PFSK-1 (cell line): ENCODE measurements around the gene BCAS3.

Experiments used
- FOXP2 ChIP-seq: optimal IDR thresholded peaks from 2 replicates; pipeline ENCODE3; 2011; ENCODE audit warnings: borderline replicate concordance, control low read depth, inconsistent platforms; ENCODE audit not compliant: insufficient read depth; ENCODE audit errors: extremely low read length, extremely low read depth
- POLR2AphosphoS5 ChIP-seq: IDR thresholded peaks from 2 replicates; pipeline ENCODE4 v1.6.1; 2012; ENCODE audit warnings: low read depth, mild to moderate bottlenecking, control low read depth, low read length, moderate library complexity
- SIN3A ChIP-seq: IDR thresholded peaks from 2 replicates; pipeline ENCODE4 v1.6.1; 2012; ENCODE audit warnings: mild to moderate bottlenecking, low read length, moderate library complexity, borderline replicate concordance; ENCODE audit not compliant: insufficient read depth
- TAF1 ChIP-seq: IDR thresholded peaks from 2 replicates; pipeline ENCODE4 v1.6.1; 2012; ENCODE audit warnings: low read length, control low read depth, borderline replicate concordance; ENCODE audit not compliant: insufficient read depth
- TF ChIP-seq, protein P1 (sequence below), 2 experiments: IDR thresholded peaks; 2 replicates each; pipeline versions ENCODE4 v1.6.1 to v1.8.0; 2011 to 2012; ENCODE audit warnings: low read depth in 2 of 2, low read length in 2 of 2, control low read depth in 1 of 2, inconsistent platforms in 1 of 2, mild to moderate bottlenecking in 1 of 2, moderate library complexity in 1 of 2; ENCODE audit not compliant: insufficient read depth in 1 of 2

The BCAS3 gene

GRCh38 chr17:60964160-60964559, 286.5 kb downstream of the BCAS3 start:
- TF ChIP-seq POLR2AphosphoS5 (no peak), FOXP2 (no peak), SIN3A (no peak), TAF1 (no peak)
- TF ChIP-seq, protein P1, sequence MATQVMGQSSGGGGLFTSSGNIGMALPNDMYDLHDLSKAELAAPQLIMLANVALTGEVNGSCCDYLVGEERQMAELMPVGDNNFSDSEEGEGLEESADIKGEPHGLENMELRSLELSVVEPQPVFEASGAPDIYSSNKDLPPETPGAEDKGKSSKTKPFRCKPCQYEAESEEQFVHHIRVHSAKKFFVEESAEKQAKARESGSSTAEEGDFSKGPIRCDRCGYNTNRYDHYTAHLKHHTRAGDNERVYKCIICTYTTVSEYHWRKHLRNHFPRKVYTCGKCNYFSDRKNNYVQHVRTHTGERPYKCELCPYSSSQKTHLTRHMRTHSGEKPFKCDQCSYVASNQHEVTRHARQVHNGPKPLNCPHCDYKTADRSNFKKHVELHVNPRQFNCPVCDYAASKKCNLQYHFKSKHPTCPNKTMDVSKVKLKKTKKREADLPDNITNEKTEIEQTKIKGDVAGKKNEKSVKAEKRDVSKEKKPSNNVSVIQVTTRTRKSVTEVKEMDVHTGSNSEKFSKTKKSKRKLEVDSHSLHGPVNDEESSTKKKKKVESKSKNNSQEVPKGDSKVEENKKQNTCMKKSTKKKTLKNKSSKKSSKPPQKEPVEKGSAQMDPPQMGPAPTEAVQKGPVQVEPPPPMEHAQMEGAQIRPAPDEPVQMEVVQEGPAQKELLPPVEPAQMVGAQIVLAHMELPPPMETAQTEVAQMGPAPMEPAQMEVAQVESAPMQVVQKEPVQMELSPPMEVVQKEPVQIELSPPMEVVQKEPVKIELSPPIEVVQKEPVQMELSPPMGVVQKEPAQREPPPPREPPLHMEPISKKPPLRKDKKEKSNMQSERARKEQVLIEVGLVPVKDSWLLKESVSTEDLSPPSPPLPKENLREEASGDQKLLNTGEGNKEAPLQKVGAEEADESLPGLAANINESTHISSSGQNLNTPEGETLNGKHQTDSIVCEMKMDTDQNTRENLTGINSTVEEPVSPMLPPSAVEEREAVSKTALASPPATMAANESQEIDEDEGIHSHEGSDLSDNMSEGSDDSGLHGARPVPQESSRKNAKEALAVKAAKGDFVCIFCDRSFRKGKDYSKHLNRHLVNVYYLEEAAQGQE (IDR thresholded peaks at IDR 0.05; ENCODE audit: insufficient read depth in 1 of 2, low read depth in 2 of 2, low read length in 2 of 2) = no peak

DNA sequence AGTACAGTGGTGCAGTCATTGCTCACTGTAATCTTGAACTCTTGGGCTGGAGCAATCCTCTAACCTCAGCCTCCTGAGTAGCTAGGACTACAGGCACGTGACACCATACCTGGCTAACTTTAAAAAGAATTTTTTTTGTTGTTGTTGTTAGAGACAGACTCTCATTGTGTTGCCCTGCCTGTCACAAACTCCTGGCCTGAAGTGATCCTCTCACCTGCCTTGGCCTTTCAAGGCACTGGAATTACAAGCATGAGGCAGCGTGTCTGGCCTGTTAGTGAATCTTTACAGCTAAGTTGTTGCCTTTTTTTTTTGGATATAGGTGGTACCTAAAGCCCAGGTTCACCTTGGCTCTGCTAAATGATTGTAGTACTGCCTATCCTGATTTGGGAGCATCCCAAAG, 290.6 kb downstream of the BCAS3 start:
- no peak for TF ChIP-seq POLR2AphosphoS5
- TF ChIP-seq TAF1 = no peak
- no peak for TF ChIP-seq SIN3A
- no peak for TF ChIP-seq FOXP2
- TF ChIP-seq, protein P1 (IDR thresholded peaks at IDR 0.05; ENCODE audit: insufficient read depth in 1 of 2, low read depth in 2 of 2, low read length in 2 of 2) = no peak

GRCh38 chr17:60969500-60970037, 291.9 kb downstream of the BCAS3 start:
- TF ChIP-seq POLR2AphosphoS5 = no peak
- TF ChIP-seq, protein P1 (IDR thresholded peaks at IDR 0.05; ENCODE audit: insufficient read depth in 1 of 2, low read depth in 2 of 2, low read length in 2 of 2) = no peak
- no peak for TF ChIP-seq TAF1
- no peak for TF ChIP-seq FOXP2
- TF ChIP-seq SIN3A = no peak

DNA sequence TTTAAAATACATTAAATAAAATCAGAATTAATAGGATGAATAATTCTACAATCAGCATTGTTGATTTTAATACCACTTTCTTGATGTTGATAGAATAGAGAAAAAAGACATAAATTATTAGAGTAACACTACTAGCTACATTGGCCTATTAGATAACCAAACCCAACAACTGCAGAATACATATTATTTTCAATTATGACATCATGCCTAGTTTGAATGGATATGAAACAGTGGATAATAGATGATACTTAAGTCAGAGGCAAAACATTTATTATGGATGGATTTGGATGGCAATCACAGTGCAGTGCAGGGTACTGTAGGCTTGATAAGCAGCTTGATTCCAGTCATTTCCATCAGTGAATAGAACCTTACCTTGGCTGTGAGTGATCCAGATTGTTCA, 293.1 kb downstream of the BCAS3 start:
- TF ChIP-seq TAF1 (no peak), SIN3A (no peak), POLR2AphosphoS5 (no peak), FOXP2 (no peak)
- TF ChIP-seq, protein P1 (IDR thresholded peaks at IDR 0.05; ENCODE audit: insufficient read depth in 1 of 2, low read depth in 2 of 2, low read length in 2 of 2) = no peak
